Caco-2 (cell line): ENCODE results near the gene GRM6. TPM values are rescaled to one million over a fixed set of nuclear protein-coding genes. Genes with fewer than 3 reads are reported as not detected.

Experiments
- Bru-seq: library from RNA; stranded (reverse); fragments of 400-500 nt; gene quantifications from one replicate; lab custom pipeline; 2021; lab: Mats Ljungman, UMichigan
- BruChase-seq, 2 experiments: library from RNA; stranded (reverse); fragments of 400-500 nt; gene quantifications; one replicate each; lab custom pipeline; 2021; lab: Mats Ljungman, UMichigan
- BruUV-seq: library from RNA; stranded (reverse); fragments of 400-500 nt; replicated peaks from 2 replicates; lab custom pipeline; 2021; lab: Mats Ljungman, UMichigan
- CTCF ChIA-PET: fragments of 300-600 bp; sonication (Branson Sonifier 250); formaldehyde crosslinking; loops from one replicate; lab custom pipeline; 2022; ENCODE audit warnings: antibody characterized with exemption; lab: Charles Lee
- POLR2A ChIA-PET: fragments of 300-600 bp; sonication (Branson Sonifier 250); formaldehyde crosslinking; loops from one replicate; lab custom pipeline; 2022; ENCODE audit warnings: antibody characterized with exemption; lab: Charles Lee
- DNase-seq, 2 experiments: peaks; one replicate each; pipeline versions ENCODE4 v3.0.0 to v3.0.0-alpha.2; 2020 to 2022
- H3K27me3 ChIP-seq: replicated peaks from 2 replicates; pipeline ENCODE4 v1.6.0; 2011; ENCODE audit warnings: low read length; ENCODE audit not compliant: control insufficient read depth, insufficient read depth
- H3K36me3 ChIP-seq: 2 replicates; pipeline ENCODE4 v1.5.1; 2011; ENCODE audit warnings: low read length; ENCODE audit not compliant: control insufficient read depth, insufficient read depth
- H3K4me1 ChIP-seq: fragments of 250-450 bp; sonication (Bioruptor Pico); 2 replicates; pipeline ENCODE4 v1.5.1; 2020; ENCODE audit warnings: mild to moderate bottlenecking
- H3K4me3 ChIP-seq: 2 replicates; pipeline ENCODE4 v1.5.1; 2011; ENCODE audit warnings: low read depth, mild to moderate bottlenecking, control low read depth, low read length
- H3K9me3 ChIP-seq: fragments of 250-450 bp; sonication (Bioruptor Pico); 2 replicates; pipeline ENCODE4 v1.5.1; 2020; ENCODE audit warnings: mild to moderate bottlenecking, moderate library complexity
- H3K27ac Mint-ChIP-seq: one replicate; pipeline ENCODE4 v1.8.0; 2022; ENCODE audit warnings: mixed read lengths; ENCODE audit not compliant: unreplicated experiment
- H3K27me3 Mint-ChIP-seq: one replicate; pipeline ENCODE4 v1.8.0; 2022; ENCODE audit warnings: mixed read lengths; ENCODE audit not compliant: insufficient read depth, unreplicated experiment
- H3K36me3 Mint-ChIP-seq: one replicate; pipeline ENCODE4 v1.8.0; 2022; ENCODE audit warnings: mild to moderate bottlenecking, mixed read lengths; ENCODE audit not compliant: insufficient read depth, unreplicated experiment
- H3K4me1 Mint-ChIP-seq: one replicate; pipeline ENCODE4 v1.8.0; 2022; ENCODE audit warnings: low read depth, mixed read lengths; ENCODE audit not compliant: unreplicated experiment
- H3K4me3 Mint-ChIP-seq: one replicate; pipeline ENCODE4 v1.8.0; 2022; ENCODE audit warnings: mild to moderate bottlenecking, moderate library complexity, mixed read lengths; ENCODE audit not compliant: unreplicated experiment
- H3K9me3 Mint-ChIP-seq: one replicate; pipeline ENCODE4 v1.8.0; 2022; ENCODE audit warnings: mixed read lengths; ENCODE audit not compliant: unreplicated experiment
- intact Hi-C: fragments of 100-400 bp; cut with micrococcal nuclease; formaldehyde crosslinking; loops from one replicate; pipeline ENCODE4 v1.10.0; 2022; ENCODE audit not compliant: unreplicated experiment
- long read RNA-seq: library from polyadenylated mRNA; stranded (forward); transcript quantifications from one replicate; pipeline ENCODE4 v2.0.0, GENCODE V29; 2022
- total RNA-seq: library from RNA; stranded (reverse); gene quantifications from 2 replicates; pipeline ENCODE4 v1.2.3, GENCODE V29; 2022
- TF ChIP-seq, protein P1 (sequence below), 2 experiments: fragments of 200-600 bp in 1 of 2; IDR thresholded peaks; 1 replicate in 1 of 2; 2 replicates in 1 of 2; pipeline versions ENCODE4 v1.5.1 to v1.8.0; 2011 to 2022; ENCODE audit warnings: antibody characterized with exemption in 1 of 2, control low read depth in 1 of 2, inconsistent platforms in 1 of 2, low read depth in 1 of 2, low read length in 1 of 2, mild to moderate bottlenecking in 1 of 2, moderate library complexity in 1 of 2; ENCODE audit not compliant: insufficient read depth in 1 of 2, severe bottlenecking in 1 of 2, unreplicated experiment in 1 of 2

GRM6 gene
- total RNA-seq (not detected in 2 replicates), Bru-seq, nascent RNA (not detected), BruChase-seq, experiment 1, labeled RNA remaining after a 2-hour chase (not detected), BruChase-seq, experiment 2, labeled RNA remaining after a 6-hour chase (not detected)
- long read RNA-seq: 0 reads

DNA sequence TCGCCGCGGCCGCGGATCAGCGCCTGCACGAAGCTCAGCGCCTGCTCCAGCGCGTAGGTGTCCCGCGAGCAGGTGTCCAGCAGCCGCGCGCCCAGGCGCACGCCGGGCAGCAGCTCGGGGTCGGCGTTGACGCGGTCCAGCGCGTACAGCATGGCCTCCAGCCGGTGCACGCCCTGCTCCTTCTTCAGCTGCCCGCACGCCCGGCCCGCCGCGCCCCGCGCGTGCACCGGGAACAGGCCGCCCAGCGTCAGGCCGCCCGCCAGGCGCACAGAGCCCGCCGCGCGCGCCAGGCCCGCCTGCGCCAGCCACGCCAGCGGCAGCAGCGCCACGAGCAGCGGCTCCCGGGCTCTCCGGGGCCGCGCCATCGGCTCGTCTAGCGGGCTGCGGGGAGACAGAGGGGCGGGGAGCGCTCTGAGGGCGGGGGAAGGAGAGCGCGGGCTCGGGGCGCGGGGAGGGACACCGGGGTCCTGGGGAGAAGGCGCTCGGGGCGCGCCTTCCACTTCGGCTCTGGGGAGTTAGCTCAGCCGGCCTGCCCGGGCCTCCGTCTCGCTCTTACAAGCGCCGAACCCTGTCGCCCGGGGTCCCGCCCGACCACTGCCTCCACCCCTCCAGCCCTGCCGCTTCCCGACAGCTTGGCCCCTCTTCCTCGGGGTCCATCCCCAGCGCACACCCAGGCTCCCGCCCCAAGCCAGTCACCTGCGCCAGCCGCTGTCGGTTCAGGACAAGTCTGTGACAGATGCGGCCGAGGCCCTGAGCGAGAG is at the start of gene GRM6:
Gene GRM6, minus strand, starts transcription at position 741 of the 761 bp plus-strand sequence. Its CDS starts 376 bp downstream, at position 365.
- H3K27me3 ChIP-seq: no peaks in the 10 kb centered on the region
- BruUV-seq: no TSS peak
- no peaks in the 10 kb centered on the region for H3K36me3 ChIP-seq
- Mint-ChIP-seq H3K36me3 (no peaks in the 10 kb centered on the region), H3K27ac (no peak within 1 kb of the TSS), H3K27me3 (no peaks in the 10 kb centered on the region), H3K4me3 (no peak within 1 kb of the TSS), H3K9me3 (peaks cover 33% of the 10 kb centered on the region), H3K4me1 (no peaks in the 10 kb centered on the region)
- H3K4me1 ChIP-seq: no peaks in the 10 kb centered on the region
- H3K9me3 ChIP-seq: no peaks in the 10 kb centered on the region; the same call in 1 of the 2 replicates
- ChIA-PET CTCF (no interaction called here), POLR2A (no interaction called here)
- no peak within 1 kb of the TSS for H3K4me3 ChIP-seq
- no peak for DNase-seq
- TF ChIP-seq, protein P1, sequence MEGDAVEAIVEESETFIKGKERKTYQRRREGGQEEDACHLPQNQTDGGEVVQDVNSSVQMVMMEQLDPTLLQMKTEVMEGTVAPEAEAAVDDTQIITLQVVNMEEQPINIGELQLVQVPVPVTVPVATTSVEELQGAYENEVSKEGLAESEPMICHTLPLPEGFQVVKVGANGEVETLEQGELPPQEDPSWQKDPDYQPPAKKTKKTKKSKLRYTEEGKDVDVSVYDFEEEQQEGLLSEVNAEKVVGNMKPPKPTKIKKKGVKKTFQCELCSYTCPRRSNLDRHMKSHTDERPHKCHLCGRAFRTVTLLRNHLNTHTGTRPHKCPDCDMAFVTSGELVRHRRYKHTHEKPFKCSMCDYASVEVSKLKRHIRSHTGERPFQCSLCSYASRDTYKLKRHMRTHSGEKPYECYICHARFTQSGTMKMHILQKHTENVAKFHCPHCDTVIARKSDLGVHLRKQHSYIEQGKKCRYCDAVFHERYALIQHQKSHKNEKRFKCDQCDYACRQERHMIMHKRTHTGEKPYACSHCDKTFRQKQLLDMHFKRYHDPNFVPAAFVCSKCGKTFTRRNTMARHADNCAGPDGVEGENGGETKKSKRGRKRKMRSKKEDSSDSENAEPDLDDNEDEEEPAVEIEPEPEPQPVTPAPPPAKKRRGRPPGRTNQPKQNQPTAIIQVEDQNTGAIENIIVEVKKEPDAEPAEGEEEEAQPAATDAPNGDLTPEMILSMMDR (IDR thresholded peaks at IDR 0.05; ENCODE audit: insufficient read depth in 1 of 2, low read depth in 1 of 2, low read length in 1 of 2, severe bottlenecking in 1 of 2, unreplicated experiment in 1 of 2): no peak
- intact Hi-C loops: no loop called here

DNA sequence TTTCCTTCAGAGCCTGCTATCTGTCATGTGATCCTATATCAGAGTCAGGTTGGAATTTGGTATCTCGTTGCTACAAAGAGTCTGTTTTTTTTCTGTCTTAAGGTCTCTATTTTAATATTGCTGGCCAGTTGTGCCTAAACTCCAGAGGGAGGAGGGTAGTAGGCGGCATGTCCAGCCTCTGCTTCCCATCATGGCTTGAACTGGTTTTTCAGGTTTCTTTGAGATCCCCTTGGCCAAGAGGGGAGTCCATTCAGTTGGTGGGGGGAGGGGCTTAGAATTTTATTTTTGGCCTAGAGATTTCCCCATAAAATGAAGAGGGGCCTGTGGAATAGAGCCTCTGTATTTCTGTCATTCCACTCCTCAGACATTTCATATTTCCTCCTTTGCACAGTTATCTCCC is 49.6 kb upstream of the GRM6 start:
- H3K27me3 ChIP-seq: no peaks in the 10 kb centered on the region
- H3K4me3 ChIP-seq: no peak overlapping the region
- POLR2A ChIA-PET: no interaction called here
- H3K27me3 Mint-ChIP-seq: no peaks in the 10 kb centered on the region
- no peaks in the 10 kb centered on the region for H3K36me3 ChIP-seq
- H3K9me3 Mint-ChIP-seq: peaks cover 50% of the 10 kb centered on the region
- CTCF ChIA-PET: no interaction called here
- H3K27ac Mint-ChIP-seq: no peak overlapping the region
- no peaks in the 10 kb centered on the region for H3K4me1 Mint-ChIP-seq
- no peak for DNase-seq
- H3K9me3 ChIP-seq: no peaks in the 10 kb centered on the region
- H3K36me3 Mint-ChIP-seq: no peaks in the 10 kb centered on the region
- intact Hi-C loops: no loop called here
- no peak overlapping the region for H3K4me3 Mint-ChIP-seq
- no peaks in the 10 kb centered on the region for H3K4me1 ChIP-seq
- TF ChIP-seq, protein P1 (IDR thresholded peaks at IDR 0.05; ENCODE audit: insufficient read depth in 1 of 2, low read depth in 1 of 2, low read length in 1 of 2, severe bottlenecking in 1 of 2, unreplicated experiment in 1 of 2): no peak
- BruUV-seq: no TSS peak

DNA sequence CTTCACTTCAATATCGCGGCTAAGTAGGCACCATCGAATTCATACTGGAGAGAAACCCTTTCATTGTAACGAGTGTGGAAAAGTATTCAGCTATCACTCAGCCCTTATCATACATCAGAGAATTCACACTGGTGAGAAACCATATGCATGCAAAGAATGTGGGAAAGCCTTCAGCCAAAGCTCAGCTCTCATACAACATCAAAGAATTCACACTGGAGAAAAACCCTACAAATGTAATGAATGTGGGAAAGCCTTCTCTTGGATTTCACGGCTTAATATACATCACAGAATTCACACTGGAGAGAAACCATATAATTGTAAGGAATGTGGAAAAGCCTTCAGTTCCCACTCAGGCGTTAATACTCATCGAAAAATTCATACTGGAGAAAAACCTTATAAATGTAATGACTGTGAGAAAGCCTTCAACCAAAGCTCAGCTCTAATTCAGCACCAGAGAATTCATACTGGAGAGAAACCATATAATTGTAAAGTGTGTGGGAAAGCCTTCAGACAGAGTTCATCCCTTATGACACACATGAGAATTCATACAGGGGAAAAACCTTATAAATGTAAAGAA is 38.0 kb upstream of the GRM6 start:
- no TSS peak for BruUV-seq

More for the DNA sequence above, 38.0 kb upstream of the GRM6 start:
- Mint-ChIP-seq H3K27me3 (no peaks in the 10 kb centered on the region), H3K4me3 (no peak overlapping the region), H3K36me3 (peaks cover 47% of the 10 kb centered on the region), H3K4me1 (no peaks in the 10 kb centered on the region), H3K9me3 (peaks cover 52% of the 10 kb centered on the region), H3K27ac (no peak overlapping the region)
- Histone ChIP-seq H3K27me3 (no peaks in the 10 kb centered on the region), H3K36me3 (no peaks in the 10 kb centered on the region; the same call in 1 of the 2 replicates), H3K9me3 (peaks cover 58% of the 10 kb centered on the region), H3K4me3 (no peak overlapping the region), H3K4me1 (no peaks in the 10 kb centered on the region)
- POLR2A ChIA-PET: no interaction called here
- DNase-seq: no peak
- CTCF ChIA-PET: no interaction called here
- intact Hi-C loops: no loop called here
- TF ChIP-seq, protein P1 (IDR thresholded peaks at IDR 0.05; ENCODE audit: insufficient read depth in 1 of 2, low read depth in 1 of 2, low read length in 1 of 2, severe bottlenecking in 1 of 2, unreplicated experiment in 1 of 2): no peak
